Panc1 (cell line): ENCODE data around the gene RUNX1.

ENCODE experiments used
- POLR2AphosphoS5 ChIP-seq: IDR thresholded peaks from 2 replicates; pipeline ENCODE4 v1.6.1; 2012; ENCODE audit warnings: mild to moderate bottlenecking, low read depth, low read length, moderate library complexity
- SIN3A ChIP-seq: IDR thresholded peaks from 2 replicates; pipeline ENCODE4 v1.6.1; 2012; ENCODE audit warnings: low read depth, mild to moderate bottlenecking, low read length, moderate library complexity, borderline replicate concordance; ENCODE audit not compliant: insufficient read depth
- TF ChIP-seq, protein P1 (sequence below), 2 experiments: IDR thresholded peaks; 2 replicates each; pipeline ENCODE4 v1.6.1; 2011 to 2012; ENCODE audit warnings: low read depth in 2 of 2, control low read depth in 1 of 2, low read length in 1 of 2, mild to moderate bottlenecking in 1 of 2, moderate library complexity in 1 of 2; ENCODE audit not compliant: insufficient read depth in 1 of 2
- TF ChIP-seq, protein P2 (sequence below): fragments of 450-650 bp; IDR thresholded peaks from 2 replicates; pipeline ENCODE4 v1.5.1; 2017; ENCODE audit warnings: mild to moderate bottlenecking

DNA sequence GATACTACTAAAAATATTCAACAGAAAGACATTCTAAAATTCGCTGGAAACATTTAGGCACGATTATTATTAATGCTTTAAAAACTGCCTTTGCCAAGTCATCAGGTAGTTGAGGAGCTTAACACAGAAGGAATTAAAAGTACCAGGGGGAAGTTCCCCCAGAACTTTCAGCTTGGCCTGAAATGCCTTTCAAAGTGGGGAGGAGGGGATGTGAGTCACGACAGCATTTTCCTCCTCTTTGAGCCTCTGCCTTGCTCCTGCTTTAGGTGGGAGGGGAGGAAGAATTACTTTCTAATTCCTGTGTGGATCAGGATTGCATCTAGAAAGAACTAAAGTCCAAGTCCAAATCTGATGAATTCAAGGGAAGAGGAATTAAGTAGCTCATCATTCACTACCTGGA is 196.7 kb downstream of the RUNX1 start:
- TF ChIP-seq, protein P1, sequence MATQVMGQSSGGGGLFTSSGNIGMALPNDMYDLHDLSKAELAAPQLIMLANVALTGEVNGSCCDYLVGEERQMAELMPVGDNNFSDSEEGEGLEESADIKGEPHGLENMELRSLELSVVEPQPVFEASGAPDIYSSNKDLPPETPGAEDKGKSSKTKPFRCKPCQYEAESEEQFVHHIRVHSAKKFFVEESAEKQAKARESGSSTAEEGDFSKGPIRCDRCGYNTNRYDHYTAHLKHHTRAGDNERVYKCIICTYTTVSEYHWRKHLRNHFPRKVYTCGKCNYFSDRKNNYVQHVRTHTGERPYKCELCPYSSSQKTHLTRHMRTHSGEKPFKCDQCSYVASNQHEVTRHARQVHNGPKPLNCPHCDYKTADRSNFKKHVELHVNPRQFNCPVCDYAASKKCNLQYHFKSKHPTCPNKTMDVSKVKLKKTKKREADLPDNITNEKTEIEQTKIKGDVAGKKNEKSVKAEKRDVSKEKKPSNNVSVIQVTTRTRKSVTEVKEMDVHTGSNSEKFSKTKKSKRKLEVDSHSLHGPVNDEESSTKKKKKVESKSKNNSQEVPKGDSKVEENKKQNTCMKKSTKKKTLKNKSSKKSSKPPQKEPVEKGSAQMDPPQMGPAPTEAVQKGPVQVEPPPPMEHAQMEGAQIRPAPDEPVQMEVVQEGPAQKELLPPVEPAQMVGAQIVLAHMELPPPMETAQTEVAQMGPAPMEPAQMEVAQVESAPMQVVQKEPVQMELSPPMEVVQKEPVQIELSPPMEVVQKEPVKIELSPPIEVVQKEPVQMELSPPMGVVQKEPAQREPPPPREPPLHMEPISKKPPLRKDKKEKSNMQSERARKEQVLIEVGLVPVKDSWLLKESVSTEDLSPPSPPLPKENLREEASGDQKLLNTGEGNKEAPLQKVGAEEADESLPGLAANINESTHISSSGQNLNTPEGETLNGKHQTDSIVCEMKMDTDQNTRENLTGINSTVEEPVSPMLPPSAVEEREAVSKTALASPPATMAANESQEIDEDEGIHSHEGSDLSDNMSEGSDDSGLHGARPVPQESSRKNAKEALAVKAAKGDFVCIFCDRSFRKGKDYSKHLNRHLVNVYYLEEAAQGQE (IDR thresholded peaks at IDR 0.05; ENCODE audit: insufficient read depth in 1 of 2, low read depth in 2 of 2, low read length in 1 of 2) = no peak
- TF ChIP-seq, protein P2, sequence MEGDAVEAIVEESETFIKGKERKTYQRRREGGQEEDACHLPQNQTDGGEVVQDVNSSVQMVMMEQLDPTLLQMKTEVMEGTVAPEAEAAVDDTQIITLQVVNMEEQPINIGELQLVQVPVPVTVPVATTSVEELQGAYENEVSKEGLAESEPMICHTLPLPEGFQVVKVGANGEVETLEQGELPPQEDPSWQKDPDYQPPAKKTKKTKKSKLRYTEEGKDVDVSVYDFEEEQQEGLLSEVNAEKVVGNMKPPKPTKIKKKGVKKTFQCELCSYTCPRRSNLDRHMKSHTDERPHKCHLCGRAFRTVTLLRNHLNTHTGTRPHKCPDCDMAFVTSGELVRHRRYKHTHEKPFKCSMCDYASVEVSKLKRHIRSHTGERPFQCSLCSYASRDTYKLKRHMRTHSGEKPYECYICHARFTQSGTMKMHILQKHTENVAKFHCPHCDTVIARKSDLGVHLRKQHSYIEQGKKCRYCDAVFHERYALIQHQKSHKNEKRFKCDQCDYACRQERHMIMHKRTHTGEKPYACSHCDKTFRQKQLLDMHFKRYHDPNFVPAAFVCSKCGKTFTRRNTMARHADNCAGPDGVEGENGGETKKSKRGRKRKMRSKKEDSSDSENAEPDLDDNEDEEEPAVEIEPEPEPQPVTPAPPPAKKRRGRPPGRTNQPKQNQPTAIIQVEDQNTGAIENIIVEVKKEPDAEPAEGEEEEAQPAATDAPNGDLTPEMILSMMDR = no peak
- TF ChIP-seq POLR2AphosphoS5 = no peak
- TF ChIP-seq SIN3A = no peak
